Right atrium auricular region (tissue), 2 donors: Measurements from ENCODE around the gene TIMELESS. TPM values are rescaled to one million over a fixed set of nuclear protein-coding genes. Genes with fewer than 3 reads are reported as not detected.

ENCODE experiments used
- DNase-seq: peaks from one replicate; pipeline ENCODE4 v3.0.0-alpha.2; 2019; ENCODE audit warnings: low spot score
- H3K27ac ChIP-seq, 2 donors: fragments of 200-600 bp; sonication (generic); 1 replicate in 1 of 2; 2 replicates in 1 of 2; pipeline ENCODE4 v1.5.1; 2016 to 2019
- H3K27me3 ChIP-seq, 2 donors: fragments of 200-600 bp; sonication (generic); one replicate each; pipeline versions ENCODE4 v1.5.1 to v1.6.0; 2017 to 2019
- H3K36me3 ChIP-seq: fragments of 200-600 bp; sonication (generic); one replicate; pipeline ENCODE4 v1.5.1; 2016
- H3K4me1 ChIP-seq, 2 donors: fragments of 200-600 bp; sonication (generic); one replicate each; pipeline versions ENCODE4 v1.5.1 to v1.6.0; 2017 to 2019
- H3K4me3 ChIP-seq, 2 donors: fragments of 200-600 bp; sonication (generic); 1 replicate in 1 of 2; 2 replicates in 1 of 2; pipeline ENCODE4 v1.5.1; 2017 to 2019; ENCODE audit warnings: mild to moderate bottlenecking in 1 of 2, moderate library complexity in 1 of 2
- H3K9me3 ChIP-seq, 2 donors: fragments of 200-600 bp; sonication (generic); one replicate each; pipeline ENCODE4 v1.5.1; 2019
- CTCF ChIP-seq, 2 donors: fragments of 200-600 bp; sonication (generic); IDR thresholded peaks; one replicate each; pipeline ENCODE4 v1.5.1; 2019; ENCODE audit warnings: antibody characterized with exemption in 2 of 2
- total RNA-seq, 2 donors: library from RNA; depleted of rRNA; stranded (reverse); fragments of >200 nt; gene quantifications; one replicate each; pipeline ENCODE4 v1.1.0, GENCODE V29; 2016

The TIMELESS gene
- total RNA-seq, 2 donors from 2014 or later: 2.1 to 3.0 TPM

DNA sequence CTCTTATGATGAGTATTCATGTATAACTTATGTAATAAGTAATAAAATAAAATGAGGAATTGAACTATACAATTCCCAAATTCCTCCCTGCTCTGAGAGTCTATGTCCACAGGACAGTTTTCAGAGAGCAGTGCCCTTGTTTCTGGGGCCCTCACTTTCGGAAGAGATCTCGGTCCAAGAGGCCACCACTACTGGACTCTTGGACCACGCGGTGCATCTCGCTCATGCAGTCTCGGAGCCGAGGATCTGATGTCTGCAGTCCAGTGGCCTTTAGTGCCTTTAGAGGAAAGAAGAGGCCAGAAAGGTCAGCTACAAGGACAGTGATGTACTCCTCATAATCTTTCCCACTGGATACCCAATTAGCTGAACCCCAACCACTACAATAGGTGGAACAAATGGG lies 30.4 kb upstream of the TIMELESS start:
- no peak for TF ChIP-seq CTCF (IDR thresholded peaks at IDR 0.05)
- Histone ChIP-seq H3K4me3 (no peak overlapping the region), H3K36me3 (no peaks in the 10 kb centered on the region), H3K4me1 (no peaks in the 10 kb centered on the region), H3K27me3 (no peaks in the 10 kb centered on the region), H3K9me3 (no peaks in the 10 kb centered on the region), H3K27ac (no peak overlapping the region)
- DNase-seq: no peak

DNA sequence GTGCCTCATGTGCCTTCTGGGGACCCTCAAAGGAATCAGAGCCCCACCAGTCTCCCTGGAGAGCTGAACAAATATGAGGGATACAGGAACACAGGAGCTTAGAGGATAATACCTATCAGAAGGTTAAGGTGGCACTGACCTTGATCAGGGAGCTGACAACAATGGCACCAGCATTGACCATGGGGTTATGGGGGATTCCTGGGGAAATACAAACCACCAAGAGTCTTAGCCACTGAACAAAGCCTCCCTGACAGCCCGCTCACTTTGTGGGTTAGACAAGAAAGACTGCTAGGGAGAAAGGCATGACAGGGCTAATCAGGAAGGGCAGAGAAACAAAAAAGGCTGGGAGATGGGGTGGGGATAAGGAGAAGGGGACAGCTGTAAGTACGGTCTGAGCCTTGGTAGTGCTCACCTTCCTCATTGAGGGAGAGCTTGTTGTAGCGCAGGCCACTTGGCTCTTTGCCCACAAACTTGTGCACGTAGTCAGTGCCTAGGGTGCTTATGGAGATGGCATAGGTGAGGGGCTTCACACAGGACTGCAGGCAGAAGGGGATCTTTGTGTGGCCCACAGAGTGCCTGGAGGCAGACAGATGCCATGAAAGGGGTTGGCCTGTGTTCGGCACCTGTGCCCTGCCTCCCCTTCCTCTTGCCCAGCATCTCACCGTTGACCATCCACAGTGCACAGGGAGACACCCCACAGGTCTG lies 28.4 kb upstream of the TIMELESS start:
- H3K4me1 ChIP-seq: no peaks in the 10 kb centered on the region
- no peaks in the 10 kb centered on the region for H3K27me3 ChIP-seq
- no peak for DNase-seq
- no peak for TF ChIP-seq CTCF (IDR thresholded peaks at IDR 0.05)
- H3K9me3 ChIP-seq: no peaks in the 10 kb centered on the region
- H3K4me3 ChIP-seq: no peak overlapping the region
- H3K27ac ChIP-seq: no peak overlapping the region
- no peaks in the 10 kb centered on the region for H3K36me3 ChIP-seq

GRCh38 chr12:56476972-56477432 lies 27.8 kb upstream of the TIMELESS start:
- H3K27me3 ChIP-seq: no peaks in the 10 kb centered on the region
- H3K4me1 ChIP-seq: no peaks in the 10 kb centered on the region
- no peaks in the 10 kb centered on the region for H3K36me3 ChIP-seq
- no peak for DNase-seq
- TF ChIP-seq CTCF (IDR thresholded peaks at IDR 0.05): no peak
- no peaks in the 10 kb centered on the region for H3K9me3 ChIP-seq
- H3K4me3 ChIP-seq: no peak overlapping the region
- H3K27ac ChIP-seq: no peak overlapping the region

- H3K4me1 ChIP-seq: no peaks in the 10 kb centered on the region
- no peaks in the 10 kb centered on the region for H3K36me3 ChIP-seq
- no peak for TF ChIP-seq CTCF (IDR thresholded peaks at IDR 0.05)
- no peaks in the 10 kb centered on the region for H3K27me3 ChIP-seq
- no peak overlapping the region for H3K27ac ChIP-seq
- H3K9me3 ChIP-seq: no peaks in the 10 kb centered on the region
- no peak for DNase-seq
- no peak overlapping the region for H3K4me3 ChIP-seq
Measured at GRCh38 chr12:56476143-56476542, 26.9 kb upstream of the TIMELESS start.

- Histone ChIP-seq H3K36me3 (no peaks in the 10 kb centered on the region), H3K9me3 (no peaks in the 10 kb centered on the region), H3K27ac (no peak overlapping the region), H3K27me3 (no peaks in the 10 kb centered on the region), H3K4me3 (no peak overlapping the region), H3K4me1 (peaks cover 0 to 7% of the 10 kb centered on the region in 2 donors)
- TF ChIP-seq CTCF (IDR thresholded peaks at IDR 0.05): no peak
- DNase-seq: no peak
Measured at GRCh38 chr12:56474389-56474788, 25.2 kb upstream of the TIMELESS start.
